Heart left ventricle (tissue), 13 donors: ENCODE measurements around the gene PDE3A.

ENCODE experiments used
- CTCF ChIP-seq, 12 donors: fragments of 200-600 bp; sonication (generic) in 4 of 12; IDR thresholded peaks; one replicate each; pipeline versions ENCODE4 v1.5.0 to v1.8.0; 2018 to 2022; ENCODE audit warnings: antibody characterized with exemption in 12 of 12, mild to moderate bottlenecking in 5 of 12
- POLR2A ChIP-seq, 2 donors: fragments of 450-650 bp; IDR thresholded peaks; one replicate each; pipeline ENCODE4 v1.6.1; 2017; ENCODE audit warnings: antibody characterized with exemption in 2 of 2, mild to moderate bottlenecking in 2 of 2, moderate library complexity in 2 of 2
- donor health status: ischemic (EF 13 %, LVEDD 7.1; RV severe dilation, severe dysfunction).
- donor health status: DM: no; HTN: yes; CAD: no.
- donor health status: DM: no; HTN: no; CAD: no.
- donor health status: ischemic (EF 25% LVEDD 6.9; RV normal size, moderate dysfunction).
- donor health status: ischemic (EF 25% LVEDD 5.7; RV mildly dilated, moderate dysfunction).
- donor health status: ischemic (EF 35%, LVEDD 5.7; RV mildly dilated, moderate dysfunction).
- donor health status: nonischemic (EF 11% LVEDD 7.7; RV severe dilation, severe dysfunction).
- donor health status: DM: yes; HTN: yes; CAD: no.
- donor health status: PGD.
- donor health status: ischemic (EF 29% LVEDD 5.4; RV normal size, mild dysfunction).
- donor health status: nonischemic (EF 23%, LVEDD 6.1; RV moderate dilation, normal function).

- TF ChIP-seq CTCF (IDR thresholded peaks at IDR 0.05), result no peak
- no peak for TF ChIP-seq POLR2A (IDR thresholded peaks at IDR 0.05)
Observed at GRCh38 chr12:20436316-20436715, 68.0 kb downstream of the PDE3A start.
